ENCODE measurements around the gene MAPK1IP1L.

GRCh38 chr14:55114720-55115119, 63.3 kb downstream of the MAPK1IP1L start:
- TF ChIP-seq CTCF (IDR thresholded peaks at IDR 0.05; ENCODE audit: insufficient read depth, low read length) (no peak), POLR2AphosphoS5 (IDR thresholded peaks at IDR 0.05; ENCODE audit: low read depth) (no peak)
